IMR-90 (cell line): Measurements from ENCODE around the gene TADA1. TPM values are rescaled to one million over a fixed set of nuclear protein-coding genes. Genes with fewer than 3 reads are reported as not detected.

Experiments
- ATAC-seq: fragments of 200-7000 bp; cut with Tn5 transposase; 2 replicates; pipeline ENCODE4 v1.9.1; 2020; ENCODE audit warnings: low read depth, mild to moderate bottlenecking, moderate library complexity
- BruUV-seq: library from RNA; stranded (reverse); fragments of 400-500 nt; replicated peaks from 2 replicates; lab custom pipeline; 2021; lab: Mats Ljungman, UMichigan
- CTCF ChIA-PET: fragments of 300-600 bp; formaldehyde crosslinking; extraction: SDS; loops from one replicate; lab custom pipeline; 2021; ENCODE audit warnings: antibody characterized with exemption; lab: Yijun Ruan, JAX
- POLR2A ChIA-PET: fragments of 300-600 bp; sonication (Branson Sonifier 250); formaldehyde crosslinking; loops from one replicate; lab custom pipeline; 2022; ENCODE audit warnings: antibody characterized with exemption; ENCODE audit not compliant: unreplicated experiment; lab: Charles Lee
- DNase-seq: peaks from one replicate; pipeline ENCODE4 v3.0.0; 2013
- H2AFZ ChIP-seq: replicated peaks from 2 replicates; pipeline ENCODE3; 2013; ENCODE audit warnings: low read length, mild to moderate bottlenecking; ENCODE audit not compliant: poor library complexity
- H2AK5ac ChIP-seq: 2 replicates; pipeline ENCODE4 v1.6.1; 2013; ENCODE audit warnings: low read depth, low read length, inconsistent platforms
- H2AK9ac ChIP-seq: replicated peaks from 2 replicates; pipeline ENCODE3; 2013; ENCODE audit warnings: mild to moderate bottlenecking, low read depth, low read length, moderate library complexity; ENCODE audit not compliant: poor library complexity
- H2BK120ac ChIP-seq: 2 replicates; pipeline ENCODE4 v1.6.1; 2013; ENCODE audit warnings: low read depth, low read length, inconsistent platforms
- H2BK15ac ChIP-seq: 3 replicates; pipeline ENCODE4 v1.6.1; 2013; ENCODE audit warnings: low read depth, low read length, inconsistent platforms
- H2BK20ac ChIP-seq: 2 replicates; pipeline ENCODE4 v1.6.1; 2013; ENCODE audit warnings: low read depth, mild to moderate bottlenecking, inconsistent platforms, low read length, moderate library complexity
- H2BK5ac ChIP-seq: 2 replicates; pipeline ENCODE4 v1.6.1; 2013; ENCODE audit warnings: mild to moderate bottlenecking, low read depth, low read length, inconsistent platforms; ENCODE audit not compliant: poor library complexity, severe bottlenecking
- H3K14ac ChIP-seq: replicated peaks from 2 replicates; pipeline ENCODE4 v1.6.1; 2013; ENCODE audit warnings: low read depth, low read length, inconsistent platforms
- H3K18ac ChIP-seq: 2 replicates; pipeline ENCODE4 v1.6.1; 2013; ENCODE audit warnings: low read depth, low read length, control low read depth
- H3K23ac ChIP-seq: 2 replicates; pipeline ENCODE4 v1.6.1; 2013; ENCODE audit warnings: low read depth, low read length, inconsistent platforms
- H3K27ac ChIP-seq: 2 replicates; pipeline ENCODE4 v1.5.1; 2013; ENCODE audit warnings: mild to moderate bottlenecking, control low read depth, low read length; ENCODE audit not compliant: insufficient read depth
- H3K27me3 ChIP-seq: 2 replicates; pipeline ENCODE4 v1.6.1; 2013; ENCODE audit warnings: low read length; ENCODE audit not compliant: control insufficient read depth, insufficient read depth
- H3K36me3 ChIP-seq: 2 replicates; pipeline ENCODE4 v1.6.1; 2013; ENCODE audit warnings: low read length, mixed read lengths; ENCODE audit not compliant: control insufficient read depth, insufficient read depth
- H3K4ac ChIP-seq: 2 replicates; pipeline ENCODE4 v1.6.1; 2013; ENCODE audit warnings: low read depth, low read length, inconsistent platforms
- H3K4me1 ChIP-seq: 2 replicates; pipeline ENCODE4 v1.6.1; 2013; ENCODE audit warnings: low read length, mixed read lengths; ENCODE audit not compliant: control insufficient read depth, insufficient read depth
- H3K4me2 ChIP-seq: 2 replicates; pipeline ENCODE4 v1.6.1; 2013; ENCODE audit warnings: low read depth, mild to moderate bottlenecking, control low read depth, low read length, moderate library complexity
- H3K4me3 ChIP-seq: 2 replicates; pipeline ENCODE4 v1.5.1; 2013; ENCODE audit warnings: low read depth, mild to moderate bottlenecking, control low read depth, low read length, moderate library complexity; ENCODE audit not compliant: insufficient read depth
- H3K56ac ChIP-seq: 2 replicates; pipeline ENCODE4 v1.6.1; 2013; ENCODE audit warnings: low read length, inconsistent platforms; ENCODE audit not compliant: insufficient read depth; ENCODE audit errors: extremely low read depth
- H3K79me1 ChIP-seq, 2 experiments: 2 replicates each; pipeline ENCODE4 v1.6.1; 2013; ENCODE audit warnings: low read length in 2 of 2, inconsistent platforms in 1 of 2, low read depth in 1 of 2
- H3K9ac ChIP-seq: 2 replicates; pipeline ENCODE4 v1.6.1; 2013; ENCODE audit warnings: low read depth, low read length, control low read depth
- H3K9me1 ChIP-seq: 2 replicates; pipeline ENCODE4 v1.6.1; 2013; ENCODE audit warnings: low read length, inconsistent platforms; ENCODE audit not compliant: insufficient read depth
- H3K9me3 ChIP-seq: 2 replicates; pipeline ENCODE4 v1.6.1; 2013; ENCODE audit warnings: low read length; ENCODE audit not compliant: control insufficient read depth, insufficient read depth
- H4K20me1 ChIP-seq: 2 replicates; pipeline ENCODE4 v1.6.1; 2013; ENCODE audit warnings: low read length, inconsistent platforms; ENCODE audit not compliant: insufficient read depth
- H4K5ac ChIP-seq: 2 replicates; pipeline ENCODE4 v1.6.1; 2013; ENCODE audit warnings: mild to moderate bottlenecking, low read depth, low read length, control low read depth
- H4K8ac ChIP-seq, 2 experiments: 2 replicates each; pipeline ENCODE4 v1.6.1; 2013; ENCODE audit warnings: low read depth in 2 of 2, low read length in 2 of 2, control low read depth in 1 of 2, inconsistent platforms in 1 of 2
- H4K91ac ChIP-seq: 2 replicates; pipeline ENCODE4 v1.6.1; 2013; ENCODE audit warnings: low read depth, low read length, inconsistent platforms; ENCODE audit not compliant: insufficient read depth
- BHLHE40 ChIP-seq: fragments of 150-350 bp; IDR thresholded peaks from 2 replicates; pipeline ENCODE4 v1.6.1; 2016; ENCODE audit warnings: mild to moderate bottlenecking, low read depth, low read length
- CEBPB ChIP-seq: IDR thresholded peaks from 2 replicates; pipeline ENCODE4 v1.6.1; 2012; ENCODE audit warnings: low read depth, low read length, improper control_type of control experiment
- CHD1 ChIP-seq: IDR thresholded peaks from 2 replicates; pipeline ENCODE4 v1.6.1; 2012; ENCODE audit warnings: low read depth, low read length, improper control_type of control experiment
- ELK1 ChIP-seq: fragments of 150-350 bp; IDR thresholded peaks from 2 replicates; pipeline ENCODE4 v1.6.1; 2016; ENCODE audit warnings: low read depth, mild to moderate bottlenecking, low read length, moderate library complexity, borderline replicate concordance
- FOS ChIP-seq: fragments of 150-350 bp; IDR thresholded peaks from 2 replicates; pipeline ENCODE4 v1.6.1; 2016; ENCODE audit warnings: low read depth, low read length
- MXI1 ChIP-seq: IDR thresholded peaks from 2 replicates; pipeline ENCODE4 v1.6.1; 2012; ENCODE audit warnings: low read depth, mild to moderate bottlenecking, low read length, moderate library complexity, borderline replicate concordance
- POLR2A ChIP-seq: IDR thresholded peaks from 2 replicates; pipeline ENCODE4 v1.6.1; 2012; ENCODE audit warnings: mild to moderate bottlenecking, low read depth, low read length
- USF2 ChIP-seq: fragments of 150-350 bp; IDR thresholded peaks from 2 replicates; pipeline ENCODE4 v1.6.1; 2017; ENCODE audit warnings: mild to moderate bottlenecking, antibody characterized with exemption, low read length, low read depth
- WGBS, 2 experiments: methylation state at CpG; one replicate each; pipeline versions ENCODE4 v1.1.5 to v1.1.7; 2013; ENCODE audit warnings: missing lambda C conversion rate in 2 of 2; ENCODE audit not compliant: insufficient read length in 1 of 2; ENCODE audit errors: extremely low coverage in 2 of 2; 5-methylcytosine and 5-hydroxymethylcytosine counted together
- dilution Hi-C: fragments of 300-500 bp; cut with HindIII; formaldehyde crosslinking; loops from one replicate; pipeline ENCODE4 v1.14.3; 2018; ENCODE audit warnings: low sequenced_read_pairs; ENCODE audit not compliant: unreplicated experiment
- in situ Hi-C: fragments of 300-500 bp; cut with MboI; formaldehyde crosslinking; loops from 3 replicates; pipeline ENCODE4 v1.14.3; 2019; ENCODE audit warnings: low sequenced_read_pairs, inconsistent platforms, mixed read lengths
- intact Hi-C: fragments of 100-400 bp; cut with micrococcal nuclease; formaldehyde crosslinking; loops from 2 replicates; pipeline ENCODE4 v1.10.0; 2022
- polyA plus RNA-seq, 3 experiments: library from polyadenylated mRNA; depleted of rRNA; stranded (reverse); fragments of >200 nt; gene quantifications; 2 replicates each; pipeline ENCODE4 v1.2.3, GENCODE V29; 2012; ENCODE audit warnings: low replicate concordance in 1 of 3
- total RNA-seq: library from RNA; depleted of rRNA; stranded (reverse); fragments of >200 nt; gene quantifications from 2 replicates; pipeline ENCODE4 v1.2.3, GENCODE V29; 2012

Gene TADA1
- total and polyA plus RNA-seq, 2 of the 4 experiments (the other 2 are of a cell fraction), result 8.2 to 16.8 TPM

GRCh38 chr1:166914111-166914510 lies 38.0 kb upstream of the TADA1 start:
- intact Hi-C loops (no loop called here), in situ Hi-C loops (loop anchor here (10.0 kb wide), 1 partner anchor 141 kb away; no protein-coding TSS in a partner anchor), dilution Hi-C loops (no loop called here)
- Histone ChIP-seq H3K14ac (no peak overlapping the region), H3K4me2 (no peak overlapping the region), H4K91ac (no peak overlapping the region), H2BK120ac (no peak overlapping the region), H2AK5ac (no peak overlapping the region), H3K79me1 (no peaks in the 10 kb centered on the region), H3K9me1 (no peaks in the 10 kb centered on the region; the same call in 1 of the 2 replicates), H2BK15ac (no peak overlapping the region), H2BK5ac (no peak overlapping the region), H2BK20ac (no peak overlapping the region), H4K8ac (no peak overlapping the region), H2AFZ (no peak overlapping the region), H3K4me1 (no peaks in the 10 kb centered on the region), H3K27ac (no peak overlapping the region), H3K56ac (no peak overlapping the region), H3K27me3 (peaks cover 21% of the 10 kb centered on the region), H4K20me1 (no peaks in the 10 kb centered on the region), H3K18ac (no peak overlapping the region), H4K5ac (no peak overlapping the region), H3K9ac (no peak overlapping the region), H3K36me3 (no peaks in the 10 kb centered on the region), H3K4ac (no peak overlapping the region), H3K23ac (no peak overlapping the region), H3K9me3 (no peaks in the 10 kb centered on the region), H3K4me3 (no peak overlapping the region), H2AK9ac (no peak overlapping the region)
- no TSS peak for BruUV-seq
- ATAC-seq (no peak), DNase-seq (no peak)
- no peak for TF ChIP-seq MXI1
- no peak for TF ChIP-seq CHD1
- TF ChIP-seq USF2, result no peak
- TF ChIP-seq POLR2A, result no peak
- TF ChIP-seq ELK1, result no peak
- TF ChIP-seq BHLHE40, result no peak
- TF ChIP-seq FOS, result no peak
- no peak for TF ChIP-seq CEBPB
- POLR2A ChIA-PET, result no interaction called here
- CTCF ChIA-PET, result interaction anchor here (1.7 kb wide), 1 partner anchor 144 kb away, joined by 5 read pairs; no protein-coding TSS in a partner anchor
- WGBS, 2 experiments, result no CpG with 5 or more reads among the region's 3 CpGs
